AG09319 (cell line): ENCODE measurements around the gene LEMD3.

Experiments
- DNase-seq: peaks from one replicate; pipeline ENCODE4 v3.0.0-alpha.2; 2010; ENCODE audit warnings: low read depth; ENCODE audit errors: extremely low read depth
- CTCF ChIP-seq: IDR thresholded peaks from 2 replicates; pipeline ENCODE4 v1.5.1; 2011; ENCODE audit warnings: low read depth, mild to moderate bottlenecking, inconsistent platforms, low read length, moderate library complexity

Gene LEMD3

GRCh38 chr12:65263777-65264176 lies 94.4 kb downstream of the LEMD3 start:
- DNase-seq = no peak
- no peak for TF ChIP-seq CTCF

DNA sequence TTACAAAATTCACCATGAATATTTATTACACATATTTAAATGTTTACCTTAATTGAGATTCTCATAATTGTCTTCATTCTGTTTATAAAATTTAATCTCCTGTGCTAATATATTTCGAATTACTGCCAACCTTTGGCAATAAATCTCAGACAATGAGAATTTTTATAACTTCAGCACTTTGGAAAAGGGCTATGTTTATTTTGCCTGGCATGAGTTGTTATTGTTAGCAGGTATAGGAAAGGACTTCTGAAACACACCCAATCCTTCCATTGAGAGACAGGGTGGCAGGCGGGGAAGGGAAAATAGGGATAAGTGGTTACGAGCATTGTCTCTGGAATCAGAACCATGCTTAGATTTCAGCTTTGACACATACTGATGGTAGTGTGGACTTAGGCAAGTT lies 97.0 kb downstream of the LEMD3 start:
- DNase-seq = no peak

GRCh38 chr12:65269603-65270002 lies 100.2 kb downstream of the LEMD3 start:
- no peak for TF ChIP-seq CTCF
- DNase-seq = no peak

More for the DNA sequence above, 97.0 kb downstream of the LEMD3 start:
- no peak for TF ChIP-seq CTCF

DNA sequence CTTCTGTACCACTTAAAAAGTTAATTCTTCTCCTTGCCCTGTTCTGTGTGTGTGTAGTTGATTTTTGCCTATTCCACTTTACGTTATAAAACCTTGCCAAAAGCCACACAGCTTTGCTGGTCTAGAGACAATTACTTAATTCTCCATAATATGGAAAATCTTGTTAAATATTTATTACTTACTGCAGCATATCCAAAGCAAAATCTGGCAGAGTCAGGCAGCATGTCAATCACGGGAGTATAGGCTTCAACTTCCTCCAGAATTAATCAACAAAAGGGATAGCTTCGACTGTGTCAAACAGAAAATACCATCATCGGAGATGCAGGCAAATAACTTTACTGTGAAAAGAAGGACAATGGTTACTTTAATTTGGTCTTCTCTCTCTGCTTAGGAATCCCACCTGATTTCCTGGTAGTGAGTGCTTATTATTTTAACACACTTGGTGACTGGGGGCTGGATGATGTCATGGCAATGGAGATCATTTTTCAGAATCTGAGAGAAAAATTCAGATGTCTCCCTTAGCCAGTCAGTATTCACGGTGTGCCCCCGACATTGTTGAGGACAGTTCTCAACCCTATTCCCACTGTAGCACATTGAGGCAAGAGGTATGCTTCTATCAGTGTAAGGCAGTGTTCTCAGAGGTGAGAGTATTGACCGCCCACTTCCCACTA lies 105.4 kb downstream of the LEMD3 start:
- TF ChIP-seq CTCF = no peak

GRCh38 chr12:65275627-65276026 lies 106.2 kb downstream of the LEMD3 start:
- no peak for DNase-seq
- no peak for TF ChIP-seq CTCF

More for the DNA sequence above, 105.4 kb downstream of the LEMD3 start:
- no peak for DNase-seq

- DNase-seq = no peak
These were observed 107.6 kb downstream of the LEMD3 start for GRCh38 chr12:65276916-65277530.

More at GRCh38 chr12:65276916-65277530, 107.6 kb downstream of the LEMD3 start:
- no peak for TF ChIP-seq CTCF
